Stimulated activated CD8-positive, alpha-beta memory T cell treated with anti-CD3 and anti-CD28 coated beads, Interleukin-15, amount 100 ng/mL, for 24 hours (primary cell): Measurements from ENCODE around the gene GNS.

Experiments used
- DNase-seq: peaks from one replicate; pipeline ENCODE4 v3.0.0-alpha.2; 2020; ENCODE audit warnings: low read depth

GNS gene

DNA sequence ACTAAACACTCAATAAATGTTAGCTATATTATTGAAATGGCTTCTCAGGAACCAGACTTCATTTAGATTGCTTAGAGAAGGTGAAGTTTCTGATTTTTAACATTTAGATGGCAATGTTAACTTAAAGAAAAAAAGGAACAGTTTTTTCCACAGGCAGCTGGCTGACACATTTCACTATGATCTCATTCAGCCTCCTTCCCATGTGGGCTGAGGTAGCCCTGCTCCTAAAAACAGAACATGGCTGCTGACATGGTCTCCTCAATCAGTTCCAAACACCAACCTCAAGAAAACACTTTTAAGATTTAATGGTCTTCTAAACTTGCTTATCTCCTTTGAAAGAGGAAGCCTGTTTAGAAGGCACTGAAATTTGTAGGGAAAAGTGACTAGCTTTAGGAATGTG is 23.8 kb downstream of the GNS start:
- no peak for DNase-seq

DNA sequence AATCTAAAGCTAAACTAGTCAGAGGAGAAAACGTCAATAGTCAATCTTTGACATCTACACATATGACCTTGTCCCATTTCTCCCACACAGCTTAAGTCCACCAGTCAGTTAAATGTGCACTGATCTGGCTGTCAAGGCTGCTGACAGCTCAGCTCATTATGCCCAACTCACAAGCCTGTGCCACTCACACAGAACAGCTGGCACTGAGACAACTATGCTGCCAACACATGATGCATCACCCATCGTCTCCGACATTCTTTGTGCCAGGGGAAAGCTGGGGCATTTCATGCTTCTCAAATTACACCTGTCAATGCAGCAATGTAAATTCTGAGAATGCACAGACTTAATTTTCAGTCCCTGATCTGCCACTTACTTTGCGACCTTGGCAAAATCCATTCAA is 25.3 kb downstream of the GNS start:
- no peak for DNase-seq

DNA sequence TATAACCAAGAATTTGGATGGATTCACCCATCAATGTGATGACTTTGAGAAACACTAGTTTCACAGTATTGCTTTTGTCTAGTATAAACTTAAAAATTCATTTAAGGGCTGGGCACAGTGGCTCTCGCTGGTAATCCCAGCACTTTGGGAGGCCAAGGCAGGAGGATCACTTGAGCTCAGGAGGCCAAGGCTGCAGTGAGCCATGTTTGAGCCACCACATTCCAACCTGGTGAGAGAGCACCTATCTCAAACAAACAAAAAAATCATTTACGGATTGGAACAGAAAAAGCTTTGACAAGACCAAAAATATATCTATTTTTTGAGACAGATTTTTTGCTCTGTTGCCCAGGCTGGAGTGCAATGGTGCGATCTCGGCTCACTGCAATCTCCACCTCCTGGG is 27.5 kb downstream of the GNS start:
- no peak for DNase-seq

DNA sequence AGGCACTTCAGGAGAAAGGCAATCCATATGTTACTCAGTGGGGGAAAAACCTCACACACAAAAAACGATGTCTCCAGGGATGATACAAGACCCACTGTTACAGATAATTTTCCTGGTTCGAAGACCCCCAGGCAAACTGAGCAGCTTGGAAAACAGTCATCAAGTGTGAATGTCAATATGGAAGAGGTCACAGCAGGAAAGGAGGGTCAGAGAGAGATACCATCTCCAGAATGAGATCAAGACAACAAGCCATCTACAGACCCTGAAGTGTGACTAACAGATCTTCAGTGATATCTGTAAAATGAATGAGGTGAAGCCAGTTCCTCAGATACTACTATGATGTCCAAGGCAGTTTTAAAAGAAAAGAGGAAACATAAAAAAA is 28.6 kb downstream of the GNS start:
- no peak for DNase-seq

DNA sequence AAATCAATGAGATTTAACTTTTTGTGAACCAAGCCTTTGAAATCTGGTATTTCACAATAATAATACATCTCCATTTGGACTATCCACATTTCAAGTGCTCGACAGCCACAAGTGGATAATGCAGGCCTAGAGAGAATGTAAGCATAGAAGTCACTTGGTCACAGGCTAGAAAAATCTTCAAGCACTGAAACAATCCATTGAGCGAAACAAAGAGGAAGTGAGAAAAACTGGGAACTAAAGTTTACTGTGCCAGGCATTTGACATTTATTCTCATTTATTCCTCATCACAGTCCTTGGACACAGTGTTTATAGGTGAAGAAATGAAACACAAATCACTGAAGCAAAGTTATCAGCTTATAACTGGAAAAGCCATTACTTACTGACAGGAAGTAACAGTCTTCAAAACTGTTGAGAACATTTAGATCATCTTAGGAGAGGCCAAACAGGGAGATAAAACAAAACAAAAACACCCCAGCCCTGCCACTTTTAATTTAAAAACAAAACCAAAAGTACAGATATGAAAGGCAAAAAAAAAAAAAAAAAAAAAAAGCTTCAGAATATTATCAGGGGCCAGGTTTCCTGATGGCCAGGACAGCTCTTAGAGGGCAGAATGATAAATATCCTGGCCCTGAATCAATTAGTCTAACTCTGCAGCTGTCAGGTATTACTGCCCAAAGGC is 29.2 kb downstream of the GNS start:
- no peak for DNase-seq

DNA sequence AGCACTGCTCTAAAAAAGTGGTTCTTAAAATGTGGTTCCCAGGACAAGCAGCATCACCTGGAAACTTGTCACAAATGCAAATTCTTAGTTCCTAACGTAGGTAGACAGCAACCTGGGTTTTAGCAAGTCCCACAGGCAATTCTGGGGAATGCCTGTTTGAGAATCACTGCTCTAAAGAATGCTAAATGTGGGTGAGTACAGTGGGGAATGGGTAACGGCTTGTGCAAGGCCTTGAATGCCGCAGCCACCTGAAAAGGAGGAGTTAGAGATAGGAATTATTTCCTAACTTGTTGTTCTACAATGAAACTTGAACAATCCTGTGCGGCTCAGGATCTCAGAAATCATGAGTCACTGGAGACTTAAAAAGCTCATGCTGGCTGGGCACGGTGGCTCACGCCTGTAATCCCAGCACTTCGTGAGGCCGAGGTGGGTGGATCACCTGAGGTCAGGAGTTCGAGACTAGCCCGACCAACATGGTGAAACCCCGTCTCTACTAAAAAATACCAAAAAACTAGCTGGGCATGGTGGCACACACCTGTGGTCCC is 34.9 kb downstream of the GNS start:
- DNase-seq: no peak

DNA sequence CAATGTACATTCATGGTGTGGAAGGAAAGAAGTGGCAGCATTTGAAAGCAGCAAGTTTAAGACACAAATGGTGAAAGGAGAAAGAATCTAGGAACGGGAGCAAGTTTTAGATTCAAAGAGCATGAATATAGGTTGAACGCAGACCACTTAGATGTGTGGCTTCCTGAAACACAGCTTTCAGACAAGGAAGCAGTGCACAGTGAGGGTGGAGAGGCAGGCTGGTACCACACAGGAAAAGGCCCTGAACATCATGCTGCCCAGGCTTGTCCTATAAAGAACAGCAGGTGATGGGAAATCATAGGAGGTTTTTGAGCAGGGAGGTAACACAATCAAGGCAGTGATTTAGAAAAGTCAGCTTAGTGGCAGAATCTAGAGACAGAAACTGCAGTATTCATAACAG is 35.6 kb downstream of the GNS start:
- no peak for DNase-seq

DNA sequence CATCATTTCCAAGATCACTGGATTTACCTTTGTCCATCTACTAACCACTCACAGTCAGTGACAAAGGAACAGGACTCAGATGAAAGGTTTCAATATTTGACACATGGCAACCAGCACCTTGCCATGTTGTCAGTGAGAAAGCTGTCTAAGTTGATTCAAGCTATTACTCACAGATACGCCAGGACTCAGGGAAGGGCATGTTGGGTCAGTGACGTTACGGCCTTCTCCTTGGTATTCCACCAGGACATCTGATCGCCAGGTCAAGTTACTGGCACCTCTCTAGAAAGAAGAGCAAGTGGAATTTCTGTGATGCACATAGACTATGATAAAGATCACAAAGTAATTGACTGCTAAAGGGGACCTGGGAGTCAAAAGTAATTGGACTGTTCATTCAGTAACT is 36.4 kb downstream of the GNS start:
- no peak for DNase-seq

DNA sequence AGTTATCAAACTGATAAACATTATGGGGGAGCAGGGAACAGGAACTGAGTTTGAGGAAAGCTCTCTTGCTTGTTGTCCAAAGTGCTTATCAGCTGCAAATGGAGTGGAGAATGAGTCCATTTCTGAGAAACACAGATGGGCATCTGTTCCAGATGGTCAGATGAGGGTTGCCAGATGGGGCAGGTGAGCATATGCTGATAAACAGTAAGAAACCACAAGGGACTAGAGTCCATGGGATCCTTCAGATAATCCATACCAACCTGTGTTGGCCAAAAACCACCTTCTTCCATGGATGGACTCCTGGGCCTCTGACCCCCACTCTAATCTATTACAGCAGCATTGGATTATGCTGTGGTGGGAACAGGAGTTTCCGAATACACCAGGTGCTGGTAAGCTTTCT is 38.3 kb downstream of the GNS start:
- DNase-seq: no peak

DNA sequence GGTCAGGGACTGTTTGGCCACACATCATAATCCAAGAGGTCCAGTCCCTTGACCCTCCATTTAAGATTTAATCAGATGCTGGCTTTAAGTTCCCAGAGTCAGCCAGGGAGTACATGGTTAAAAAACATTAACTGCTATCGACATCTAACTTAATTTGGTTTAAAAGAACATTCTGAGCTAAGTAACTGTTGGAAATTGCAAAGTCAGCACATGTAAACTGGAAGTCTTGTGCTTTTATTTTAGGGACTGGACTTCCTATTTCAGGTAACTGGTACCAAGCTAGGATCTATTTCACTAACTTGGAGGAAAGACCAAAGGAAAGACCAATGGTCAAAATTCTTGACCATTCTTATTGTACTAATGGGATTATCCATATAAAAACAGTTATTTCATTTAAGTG is 40.6 kb downstream of the GNS start:
- no peak for DNase-seq

DNA sequence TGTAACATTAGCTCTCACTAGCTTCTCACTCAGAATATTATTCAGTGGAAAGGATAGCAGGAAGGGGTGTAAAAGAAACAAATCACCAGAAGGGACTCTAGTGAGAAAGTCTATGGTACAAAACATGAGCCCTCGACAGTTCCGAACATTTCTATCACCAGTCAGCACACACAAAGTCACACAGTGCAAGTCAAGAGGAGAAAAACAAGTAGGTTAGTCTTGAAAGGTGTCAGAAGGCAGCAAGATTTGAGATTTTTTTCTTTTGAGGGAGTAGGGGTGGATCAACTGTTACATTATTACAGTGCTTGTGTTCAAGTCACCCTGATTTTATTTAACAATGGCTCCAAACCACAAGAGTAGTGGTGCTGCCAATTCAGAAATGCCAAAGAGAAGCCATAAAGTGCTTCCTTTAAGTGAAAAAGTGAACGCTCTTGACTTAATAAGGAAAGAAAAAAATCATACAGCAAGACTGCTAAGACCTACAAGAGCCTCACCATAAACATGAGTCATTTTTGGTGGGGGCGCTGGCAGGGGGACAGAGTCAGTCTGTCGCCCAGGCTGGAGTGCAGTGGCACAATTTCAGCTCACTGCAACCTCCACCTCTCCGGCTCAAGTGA is 42.3 kb downstream of the GNS start:
- DNase-seq: no peak

DNA sequence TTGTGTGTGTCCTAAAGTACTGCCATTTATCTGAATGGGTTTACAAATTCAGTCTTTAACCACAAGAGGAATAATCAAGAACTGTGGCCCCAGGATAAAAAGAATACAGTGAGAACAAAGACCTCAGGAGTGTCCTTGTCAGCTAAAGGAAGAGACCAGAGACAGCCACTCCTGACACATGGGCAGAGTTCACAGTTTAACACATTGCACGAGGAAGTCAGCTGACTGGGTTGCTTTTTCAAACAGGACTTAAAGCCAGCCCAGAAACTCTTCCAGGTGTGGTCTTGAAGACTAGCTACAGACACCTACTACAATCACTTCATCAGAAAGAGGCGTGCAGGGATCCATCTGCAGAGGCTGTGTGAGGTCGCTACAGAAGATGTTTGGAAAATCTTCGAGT is 42.8 kb downstream of the GNS start:
- DNase-seq: no peak

DNA sequence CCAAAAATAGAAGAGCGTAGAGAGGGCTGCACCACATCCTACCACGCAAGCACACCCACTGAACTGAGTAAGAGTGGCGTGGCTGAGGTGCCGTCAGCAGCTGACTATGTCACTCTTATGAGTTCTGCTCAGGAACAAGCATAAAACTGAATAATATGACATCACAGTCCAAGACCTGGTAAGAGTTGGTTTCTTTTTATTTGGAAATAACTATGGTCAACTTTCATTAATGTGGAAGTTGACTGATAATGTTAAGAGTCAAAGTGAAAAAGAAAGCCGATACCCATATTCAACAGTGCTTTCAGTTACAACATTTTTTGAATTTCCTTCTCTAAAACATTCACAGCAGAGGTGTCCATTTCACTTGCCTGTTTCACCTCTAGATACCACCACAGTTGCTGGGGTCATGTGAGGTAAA is 44.6 kb downstream of the GNS start:
- DNase-seq: no peak

DNA sequence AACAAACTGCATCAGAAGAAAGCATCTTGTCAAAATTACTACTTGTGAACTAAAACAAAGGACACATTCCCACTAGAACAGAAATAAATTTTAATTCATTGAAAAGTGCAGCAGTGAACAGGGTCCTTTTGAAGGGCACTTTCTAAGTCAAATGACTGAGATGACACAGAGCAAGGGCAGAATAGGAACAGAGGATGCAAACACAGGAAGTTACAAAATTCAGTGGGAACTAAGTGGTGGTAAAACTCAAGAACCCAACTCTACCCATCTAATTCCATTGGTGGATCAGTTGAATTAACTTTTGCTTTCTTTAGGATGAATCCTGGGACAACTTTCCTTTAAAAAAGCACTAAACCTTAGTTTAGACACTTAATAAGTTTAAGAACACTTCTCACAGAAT is 45.8 kb downstream of the GNS start:
- DNase-seq: no peak

DNA sequence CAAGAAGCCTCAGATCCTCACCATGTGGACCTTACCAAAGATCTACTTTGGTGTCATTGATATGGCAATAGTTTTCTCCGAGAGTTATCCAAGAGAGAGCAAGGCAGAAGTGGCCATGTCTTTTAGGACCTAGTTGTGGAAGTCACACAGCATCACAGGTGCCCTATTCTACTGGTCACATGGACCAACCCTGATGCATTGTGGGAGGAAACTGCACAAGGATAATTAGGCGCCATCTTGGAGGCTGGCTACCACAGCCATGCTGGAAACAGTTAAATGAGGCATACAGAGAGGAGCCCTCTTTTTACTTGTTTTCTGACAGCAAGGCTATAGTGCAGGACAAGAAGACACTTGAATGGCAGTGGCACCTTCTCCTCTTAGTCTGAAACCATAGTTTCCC is 49.8 kb downstream of the GNS start:
- DNase-seq: no peak

DNA sequence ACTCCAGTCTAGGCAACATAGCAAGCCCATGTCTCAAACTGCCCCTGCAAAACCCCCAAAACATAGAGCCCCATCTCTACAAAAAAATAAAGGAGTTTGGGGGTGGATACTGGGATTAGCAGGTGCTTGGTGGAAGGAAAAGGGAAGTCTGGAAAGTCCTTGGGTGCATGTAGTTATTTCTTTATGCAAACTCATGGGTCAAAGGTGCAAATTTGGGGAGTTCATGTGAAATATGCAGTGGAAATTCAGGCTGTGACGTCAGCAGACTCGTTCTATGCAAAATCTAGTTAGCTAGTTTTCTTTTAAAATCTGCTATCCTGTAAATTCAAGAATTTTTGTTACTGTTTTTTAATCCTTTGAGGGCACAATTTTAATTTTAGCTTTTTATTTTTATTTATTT is 51.3 kb downstream of the GNS start:
- DNase-seq: no peak

DNA sequence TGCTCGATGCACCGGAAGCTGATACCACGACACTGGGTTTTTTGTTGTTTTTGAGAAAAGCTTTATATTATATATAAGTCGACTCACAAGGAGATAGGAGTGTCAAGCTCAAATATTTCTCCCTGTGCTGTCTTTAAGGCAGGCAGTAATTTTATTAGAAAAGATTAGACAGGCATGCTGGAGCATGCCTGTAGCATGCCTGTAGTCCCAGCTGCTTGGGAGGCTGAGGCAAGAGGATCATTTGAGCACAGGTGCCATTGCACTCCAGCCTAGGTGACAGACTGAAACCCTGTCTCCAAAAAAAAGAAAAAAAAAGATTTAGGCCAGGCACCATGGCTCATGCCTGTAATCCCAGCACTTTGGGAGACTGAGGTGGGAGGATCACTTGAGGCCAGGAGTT is 51.8 kb downstream of the GNS start:
- no peak for DNase-seq

DNA sequence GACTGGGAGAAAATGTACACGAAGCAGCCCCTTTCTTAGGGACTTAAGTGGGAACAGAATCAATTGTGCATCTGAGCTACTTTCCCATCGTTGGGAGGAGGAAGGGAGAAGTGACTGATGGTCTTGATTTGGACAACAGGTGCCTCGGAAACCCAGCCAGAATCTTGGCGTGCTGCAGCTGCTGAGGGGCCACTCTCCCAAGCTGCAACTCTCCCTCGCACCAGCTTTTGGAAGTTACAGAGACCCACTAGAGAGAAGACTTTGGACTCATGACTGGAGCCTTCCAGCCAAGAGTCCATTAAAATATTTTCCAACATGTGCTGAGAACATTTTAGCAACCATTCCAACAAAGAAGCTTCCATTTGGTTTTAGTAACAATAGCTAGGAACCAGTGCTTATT is 52.3 kb downstream of the GNS start:
- DNase-seq: no peak

DNA sequence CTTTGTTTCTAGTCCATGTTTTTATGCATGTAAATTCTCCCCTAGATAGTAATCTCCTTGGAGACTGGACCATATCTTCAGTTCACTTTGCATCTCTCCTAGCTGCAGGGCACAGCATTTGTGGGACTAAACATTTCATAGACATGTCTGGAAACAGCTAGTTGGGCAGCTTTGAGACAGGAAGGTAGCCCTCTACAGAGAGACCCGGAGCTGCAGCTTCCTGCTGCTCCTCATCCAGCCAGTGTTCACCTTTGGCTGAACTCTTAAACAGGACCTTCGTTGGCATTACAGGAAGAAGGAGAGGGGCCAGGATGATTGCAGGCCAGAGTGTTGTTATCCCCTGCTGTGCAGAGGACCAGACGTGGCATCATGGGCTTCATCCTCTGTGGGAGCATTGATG is 52.9 kb downstream of the GNS start:
- DNase-seq: no peak

DNA sequence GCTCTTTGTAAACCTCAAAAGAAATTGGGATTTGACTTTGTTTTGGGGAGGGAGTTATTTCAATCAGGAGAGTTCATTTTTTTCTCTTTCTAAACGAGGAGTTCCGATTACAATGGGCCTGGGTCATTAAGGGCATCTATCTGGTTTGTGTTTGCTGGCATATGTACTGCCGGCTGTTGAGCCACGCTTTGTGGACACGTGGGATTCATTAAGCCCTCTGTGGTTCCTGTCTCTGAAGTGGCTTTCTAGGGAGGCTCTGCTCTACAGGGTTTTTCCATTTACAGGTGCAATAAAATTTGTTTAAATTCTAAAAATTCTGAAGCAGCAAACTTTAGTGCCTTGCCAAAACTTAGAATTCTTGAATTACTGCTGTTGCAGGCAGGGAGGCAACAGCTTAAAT is 57.9 kb downstream of the GNS start:
- DNase-seq: no peak

DNA sequence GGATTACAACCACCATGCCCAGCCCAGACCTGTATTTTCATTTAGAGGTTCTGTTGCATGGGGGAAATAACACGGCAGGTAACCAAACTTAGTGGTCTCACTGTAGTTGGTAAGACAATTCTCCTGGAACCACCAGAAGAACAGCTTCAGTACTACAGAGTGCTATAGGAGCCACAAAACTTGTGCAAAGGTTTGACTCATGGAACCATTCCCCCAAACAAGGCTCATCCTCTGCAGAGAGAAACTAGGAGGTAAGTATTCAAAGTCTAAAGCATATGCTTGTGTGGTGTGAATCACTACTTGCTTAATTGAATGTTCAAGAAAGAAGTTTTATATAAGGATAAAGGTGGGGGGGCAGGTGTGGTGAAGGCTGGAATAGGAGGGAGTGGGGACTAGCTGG is 58.7 kb downstream of the GNS start:
- no peak for DNase-seq

DNA sequence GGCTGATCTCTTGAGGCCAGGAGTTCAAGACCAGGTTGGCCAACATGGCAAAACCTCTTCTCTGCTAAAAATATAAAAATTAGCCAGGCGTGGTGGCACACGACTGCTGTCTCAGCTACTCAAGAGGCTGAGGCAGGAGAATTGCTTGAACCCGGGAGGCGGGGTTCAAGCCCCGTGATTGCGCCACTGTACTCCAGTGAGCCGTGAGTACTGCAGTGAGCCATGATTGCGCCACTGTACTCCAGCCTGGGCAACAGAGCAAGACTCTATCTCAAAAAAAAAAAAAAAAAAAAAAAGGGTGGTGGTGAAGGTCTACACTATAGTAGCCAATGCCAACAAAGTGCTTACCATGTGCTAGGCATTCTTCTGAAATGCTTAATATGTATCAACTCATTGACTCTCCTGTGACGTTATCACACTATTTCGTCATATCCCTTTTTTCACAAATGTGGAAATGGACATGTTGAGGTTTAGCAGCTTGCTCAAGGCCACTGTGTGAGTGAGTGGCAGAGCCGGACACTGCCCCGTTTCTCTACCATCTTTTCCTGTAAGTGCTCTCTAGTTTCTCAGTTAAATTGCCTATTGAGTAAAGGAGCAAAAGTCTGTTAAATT is 59.6 kb downstream of the GNS start:
- no peak for DNase-seq

DNA sequence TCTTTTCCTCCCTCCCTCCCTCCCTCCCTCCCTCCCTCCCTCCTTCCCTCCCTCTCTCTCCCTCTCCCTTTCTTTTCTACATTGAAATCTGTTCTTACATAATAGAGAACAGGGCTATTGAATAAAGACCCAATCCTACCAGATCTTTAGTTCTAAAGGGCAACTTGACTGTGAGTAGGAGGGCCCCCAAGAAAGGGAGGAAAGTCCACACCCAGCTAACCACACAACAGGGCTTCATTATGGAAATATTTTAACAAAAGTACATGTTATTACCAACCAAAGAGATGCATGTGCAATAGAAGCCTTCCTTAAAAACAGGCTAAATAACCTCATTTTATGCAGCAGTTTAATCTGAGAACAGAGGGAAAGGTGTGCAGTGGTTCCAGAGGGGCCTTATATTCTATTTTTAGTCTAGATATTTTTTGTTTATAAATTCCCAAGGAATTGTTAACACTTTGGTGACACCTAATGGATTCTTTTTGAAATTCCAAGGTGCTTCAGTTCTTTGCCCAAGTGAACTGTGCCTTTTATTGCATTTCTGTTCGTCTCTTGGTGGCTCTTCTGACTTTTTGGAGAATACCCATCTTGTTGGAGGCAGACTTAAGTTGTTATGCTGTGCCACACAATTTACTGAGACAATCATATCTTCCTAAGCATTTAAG is 63.0 kb downstream of the GNS start:
- DNase-seq: no peak
